Measurements from ENCODE around the gene FNDC7.

The FNDC7 gene

GRCh38 chr1:108691942-108692723 lies 20.6 kb upstream of the FNDC7 start, which contains the start of gene PRPF38B:
Gene PRPF38B, plus strand, starts transcription at chr1:108692310. Its CDS starts 282 bp downstream, at chr1:108692592.
- peak within 1 kb of the TSS; percentile 94 for H4K91ac ChIP-seq (ENCODE audit: low read depth, low read length, poor library complexity)
- peaks cover 6 to 34% of the 10 kb centered on the region in 2 donors for H3K36me3 ChIP-seq (replicated peaks in 1 of 2; ENCODE audit: control insufficient read depth in 2 of 2, insufficient read depth in 2 of 2, low read length in 2 of 2)
- H4K8ac ChIP-seq (ENCODE audit: low read depth, low read length): no peak within 1 kb of the TSS
- peak within 1 kb of the TSS; percentile 99 for H3K27ac ChIP-seq (replicated peaks; ENCODE audit: low read length)
- peaks cover 1 to 8% of the 10 kb centered on the region in 2 donors for H3K4me1 ChIP-seq (ENCODE audit: control insufficient read depth in 2 of 2, insufficient read depth in 1 of 2, low read depth in 1 of 2, low read length in 2 of 2)
- peak within 1 kb of the TSS; percentile 69 for H2BK5ac ChIP-seq (ENCODE audit: low read length)
- no peak within 1 kb of the TSS for H3K4ac ChIP-seq (ENCODE audit: low read length)
- peak within 1 kb of the TSS; percentile 86 for H3K14ac ChIP-seq (ENCODE audit: low read length)
- H3K23ac ChIP-seq (ENCODE audit: low read depth, low read length, poor library complexity): peak within 1 kb of the TSS; percentile 99
- H2AK5ac ChIP-seq (ENCODE audit: low read depth, low read length): peak within 1 kb of the TSS; percentile 54
- H2AFZ ChIP-seq (ENCODE audit: low read length): peak within 1 kb of the TSS; percentile 91
- peak within 1 kb of the TSS; percentile 69 for H2BK15ac ChIP-seq (ENCODE audit: low read length)
- H3K4me2 ChIP-seq (ENCODE audit: insufficient read depth, low read length, poor library complexity, severe bottlenecking): peak within 1 kb of the TSS; percentile 84
- H3K4me3 ChIP-seq (ENCODE audit: low read length in 2 of 2): peak within 1 kb of the TSS; percentile 84 to 88
- H2BK120ac ChIP-seq (ENCODE audit: low read depth, low read length): peak within 1 kb of the TSS; percentile 82
- H3K9ac ChIP-seq (ENCODE audit: low read depth, low read length, poor library complexity): peak within 1 kb of the TSS; percentile 85
- H3K9me3 ChIP-seq (replicated peaks in 1 of 2; ENCODE audit: control insufficient read depth in 2 of 2, insufficient read depth in 1 of 2, low read depth in 1 of 2, low read length in 2 of 2): no peaks in the 10 kb centered on the region
- peak; percentile 87 for DNase-seq (ENCODE audit: low spot score)
- peak within 1 kb of the TSS; percentile 100 for H3K18ac ChIP-seq (ENCODE audit: low read length)
- WGBS, 2 donors (ENCODE audit: extremely low coverage in 2 of 2, insufficient read length in 2 of 2, insufficient replicate concordance in 1 of 2): no CpG with 5 or more reads among the region's 59 CpGs
- no peaks in the 10 kb centered on the region for H3K27me3 ChIP-seq (ENCODE audit: control insufficient read depth in 3 of 3, insufficient read depth in 3 of 3, low read depth in 1 of 3, low read length in 3 of 3)
- H3K79me1 ChIP-seq (ENCODE audit: low read depth, low read length): peaks cover 3% of the 10 kb centered on the region
- no peak within 1 kb of the TSS for H2BK12ac ChIP-seq (ENCODE audit: low read length)

GRCh38 chr1:108692724-108693655 lies 19.7 kb upstream of the FNDC7 start:
- no peak for DNase-seq (ENCODE audit: low spot score)
- H2AK5ac ChIP-seq (ENCODE audit: low read depth, low read length): peak overlapping the region; percentile 41

GRCh38 chr1:108695535-108695934 lies 17.2 kb upstream of the FNDC7 start:
- Histone ChIP-seq H4K8ac (ENCODE audit: low read depth, low read length) (no peak overlapping the region), H3K36me3 (replicated peaks in 1 of 2; ENCODE audit: control insufficient read depth in 2 of 2, insufficient read depth in 2 of 2, low read length in 2 of 2) (peaks cover 19 to 68% of the 10 kb centered on the region in 2 donors), H2BK12ac (ENCODE audit: low read length) (no peak overlapping the region), H2AFZ (ENCODE audit: low read length) (no peak overlapping the region), H2BK5ac (ENCODE audit: low read length) (no peak overlapping the region), H3K23ac (ENCODE audit: low read depth, low read length, poor library complexity) (no peak overlapping the region), H3K4me1 (ENCODE audit: control insufficient read depth in 2 of 2, insufficient read depth in 1 of 2, low read depth in 1 of 2, low read length in 2 of 2) (peaks cover 1 to 8% of the 10 kb centered on the region in 2 donors), H2AK5ac (ENCODE audit: low read depth, low read length) (no peak overlapping the region), H3K4me2 (ENCODE audit: insufficient read depth, low read length, poor library complexity, severe bottlenecking) (no peak overlapping the region), H3K27ac (replicated peaks; ENCODE audit: low read length) (no peak overlapping the region), H2BK15ac (ENCODE audit: low read length) (no peak overlapping the region), H3K4me3 (ENCODE audit: low read length in 2 of 2) (no peak overlapping the region), H3K9ac (ENCODE audit: low read depth, low read length, poor library complexity) (no peak overlapping the region), H3K9me3 (replicated peaks in 1 of 2; ENCODE audit: control insufficient read depth in 2 of 2, insufficient read depth in 1 of 2, low read depth in 1 of 2, low read length in 2 of 2) (no peaks in the 10 kb centered on the region), H3K14ac (ENCODE audit: low read length) (no peak overlapping the region), H3K4ac (ENCODE audit: low read length) (no peak overlapping the region), H4K91ac (ENCODE audit: low read depth, low read length, poor library complexity) (no peak overlapping the region), H2BK120ac (ENCODE audit: low read depth, low read length) (no peak overlapping the region), H3K27me3 (ENCODE audit: control insufficient read depth in 3 of 3, insufficient read depth in 3 of 3, low read depth in 1 of 3, low read length in 3 of 3) (no peaks in the 10 kb centered on the region), H3K18ac (ENCODE audit: low read length) (no peak overlapping the region), H3K79me1 (ENCODE audit: low read depth, low read length) (peaks cover 3% of the 10 kb centered on the region)
- no CpG with 5 or more reads among the region's 5 CpGs for WGBS, 2 donors (ENCODE audit: extremely low coverage in 2 of 2, insufficient read length in 2 of 2, insufficient replicate concordance in 1 of 2)
- no peak for DNase-seq (ENCODE audit: low spot score)

More at GRCh38 chr1:108692724-108693655, 19.7 kb upstream of the FNDC7 start:
- no peak overlapping the region for H2BK12ac ChIP-seq (ENCODE audit: low read length)
- peak overlapping the region; percentile 85 for H3K9ac ChIP-seq (ENCODE audit: low read depth, low read length, poor library complexity)
- H3K27ac ChIP-seq (replicated peaks; ENCODE audit: low read length): peak overlapping the region; percentile 99
- H3K27me3 ChIP-seq (ENCODE audit: control insufficient read depth in 3 of 3, insufficient read depth in 3 of 3, low read depth in 1 of 3, low read length in 3 of 3): no peaks in the 10 kb centered on the region
- peak overlapping the region; percentile 84 for H3K4me2 ChIP-seq (ENCODE audit: insufficient read depth, low read length, poor library complexity, severe bottlenecking)
- H2AFZ ChIP-seq (ENCODE audit: low read length): peak overlapping the region; percentile 91
- peak overlapping the region; percentile 86 for H3K14ac ChIP-seq (ENCODE audit: low read length)
- no peaks in the 10 kb centered on the region for H3K9me3 ChIP-seq (replicated peaks in 1 of 2; ENCODE audit: control insufficient read depth in 2 of 2, insufficient read depth in 1 of 2, low read depth in 1 of 2, low read length in 2 of 2)
- H2BK120ac ChIP-seq (ENCODE audit: low read depth, low read length): peak overlapping the region; percentile 82
- H2BK15ac ChIP-seq (ENCODE audit: low read length): peak overlapping the region; percentile 69
- peak overlapping the region; percentile 100 for H3K18ac ChIP-seq (ENCODE audit: low read length)
- peak overlapping the region; percentile 99 for H3K23ac ChIP-seq (ENCODE audit: low read depth, low read length, poor library complexity)
- H3K4ac ChIP-seq (ENCODE audit: low read length): no peak overlapping the region
- H3K36me3 ChIP-seq (replicated peaks in 1 of 2; ENCODE audit: control insufficient read depth in 2 of 2, insufficient read depth in 2 of 2, low read length in 2 of 2): peaks cover 8 to 43% of the 10 kb centered on the region in 2 donors
- no peak overlapping the region for H4K8ac ChIP-seq (ENCODE audit: low read depth, low read length)
- H3K4me1 ChIP-seq (ENCODE audit: control insufficient read depth in 2 of 2, insufficient read depth in 1 of 2, low read depth in 1 of 2, low read length in 2 of 2): peaks cover 1 to 8% of the 10 kb centered on the region in 2 donors
- peak overlapping the region; percentile 94 for H4K91ac ChIP-seq (ENCODE audit: low read depth, low read length, poor library complexity)
- H3K79me1 ChIP-seq (ENCODE audit: low read depth, low read length): peaks cover 3% of the 10 kb centered on the region
- peak overlapping the region; percentile 84 to 88 for H3K4me3 ChIP-seq (ENCODE audit: low read length in 2 of 2)
- no CpG with 5 or more reads among the region's 36 CpGs for WGBS, 2 donors (ENCODE audit: extremely low coverage in 2 of 2, insufficient read length in 2 of 2, insufficient replicate concordance in 1 of 2)
- H2BK5ac ChIP-seq (ENCODE audit: low read length): peak overlapping the region; percentile 69

Data from neuronal stem cell (in vitro differentiated cells).